B cell (primary cell): Measurements from ENCODE around the gene RBM44. TPM values are rescaled to one million over a fixed set of nuclear protein-coding genes. Genes with fewer than 3 reads are reported as not detected.

Experiments
- ATAC-seq: fragments of 200-7000 bp; cut with Tn5 transposase; one replicate; pipeline ENCODE4 v1.10.0; 2021; ENCODE audit warnings: low read depth, mild to moderate bottlenecking, moderate number of reproducible peaks, moderate library complexity
- CTCF ChIA-PET: fragments of 350-600 bp; sonication (Branson Sonifier 250); formaldehyde crosslinking; loops from one replicate; lab custom pipeline; 2021; ENCODE audit warnings: antibody characterized with exemption, inconsistent platforms; lab: Charles Lee
- POLR2A ChIA-PET: fragments of 350-600 bp; sonication (Branson Sonifier 250); formaldehyde crosslinking; loops from one replicate; lab custom pipeline; 2021; ENCODE audit warnings: antibody characterized with exemption; lab: Charles Lee
- DNase-seq: peaks from one replicate; pipeline ENCODE4 v3.0.0; 2013
- H2AFZ ChIP-seq: 2 replicates; pipeline ENCODE4 v1.6.1; 2012; ENCODE audit warnings: mild to moderate bottlenecking, low read depth, low read length; ENCODE audit not compliant: insufficient read depth, poor library complexity, severe bottlenecking
- H3K27ac ChIP-seq, 2 donors: 1 replicate in 1 of 2; 2 replicates in 1 of 2; pipeline ENCODE4 v1.5.1; 2012 to 2013; ENCODE audit warnings: low read length in 2 of 2, mild to moderate bottlenecking in 2 of 2, moderate library complexity in 1 of 2
- H3K27me3 ChIP-seq, 4 experiments: fragments of 200-600 bp in 1 of 4; sonication (generic) in 1 of 4; replicated peaks in 1 of 4; 1 replicate in 2 of 4; 2 replicates in 2 of 4; pipeline versions ENCODE4 v1.6.1 to v1.7.0; 2013 to 2016; ENCODE audit warnings: low read length in 3 of 4, mild to moderate bottlenecking in 2 of 4, mixed read lengths in 1 of 4, moderate library complexity in 1 of 4; ENCODE audit not compliant: insufficient read depth in 4 of 4, control insufficient read depth in 3 of 4; ENCODE audit errors: control extremely low read depth in 1 of 4
- H3K36me3 ChIP-seq, 2 experiments: replicated peaks in 1 of 2; 1 replicate in 1 of 2; 2 replicates in 1 of 2; pipeline versions ENCODE4 v1.6.1 to v1.7.1; 2013; ENCODE audit warnings: low read length in 1 of 2; ENCODE audit not compliant: insufficient read depth in 2 of 2, control insufficient read depth in 1 of 2; ENCODE audit errors: control extremely low read depth in 1 of 2, extremely low read depth in 1 of 2
- H3K4me1 ChIP-seq, 2 donors: fragments of 200-600 bp in 1 of 2; sonication (generic) in 1 of 2; 1 replicate in 1 of 2; 2 replicates in 1 of 2; pipeline versions ENCODE4 v1.5.1 to v1.6.1; 2013 to 2017; ENCODE audit warnings: low read length in 2 of 2; ENCODE audit not compliant: control insufficient read depth in 2 of 2, insufficient read depth in 2 of 2
- H3K4me2 ChIP-seq: replicated peaks from 2 replicates; pipeline ENCODE3; 2012; ENCODE audit warnings: mild to moderate bottlenecking, low read depth, low read length; ENCODE audit not compliant: poor library complexity, severe bottlenecking
- H3K4me3 ChIP-seq, 5 experiments: fragments of 200-600 bp in 1 of 5; sonication (generic) in 1 of 5; 1 replicate in 3 of 5; 2 replicates in 2 of 5; pipeline versions ENCODE4 v1.5.1 to v1.7.0; 2011 to 2016; ENCODE audit warnings: low read length in 4 of 5, mild to moderate bottlenecking in 4 of 5, low read depth in 2 of 5, control low read depth in 1 of 5, moderate library complexity in 1 of 5; ENCODE audit not compliant: insufficient read depth in 1 of 5; ENCODE audit errors: control extremely low read depth in 1 of 5, extremely low read depth in 1 of 5
- H3K79me2 ChIP-seq: fragments of 200-600 bp; sonication (generic); one replicate; pipeline ENCODE4 v1.6.0; 2016; ENCODE audit warnings: low read length; ENCODE audit not compliant: control insufficient read depth, insufficient read depth
- H3K9ac ChIP-seq: fragments of 200-600 bp; sonication (generic); 2 replicates; pipeline ENCODE4 v1.6.1; 2017; ENCODE audit warnings: mild to moderate bottlenecking, low read length, moderate library complexity
- H3K9me3 ChIP-seq, 3 donors: one replicate each; pipeline versions ENCODE4 v1.6.1 to v1.7.1; 2013; ENCODE audit warnings: low read length in 2 of 3; ENCODE audit not compliant: control insufficient read depth in 2 of 3, insufficient read depth in 1 of 3; ENCODE audit errors: control extremely low read depth in 1 of 3
- H4K20me1 ChIP-seq: 2 replicates; pipeline ENCODE4 v1.6.0; 2012; ENCODE audit warnings: mild to moderate bottlenecking, low read length; ENCODE audit not compliant: insufficient read depth, control insufficient read depth, poor library complexity, severe bottlenecking
- H3K27ac Mint-ChIP-seq: one replicate; pipeline ENCODE4 v1.8.0; 2021; ENCODE audit warnings: mixed read lengths
- H3K27me3 Mint-ChIP-seq: one replicate; pipeline ENCODE4 v1.8.0; 2021; ENCODE audit warnings: mixed read lengths
- H3K4me1 Mint-ChIP-seq: one replicate; pipeline ENCODE4 v1.8.0; 2021; ENCODE audit warnings: mixed read lengths
- H3K4me3 Mint-ChIP-seq: one replicate; pipeline ENCODE4 v1.8.0; 2021; ENCODE audit warnings: mixed read lengths
- H3K9me3 Mint-ChIP-seq: one replicate; pipeline ENCODE4 v1.8.0; 2022; ENCODE audit warnings: mixed read lengths; ENCODE audit not compliant: insufficient read depth
- EZH2 ChIP-seq: IDR thresholded peaks from 2 replicates; pipeline ENCODE4 v1.6.1; 2012; ENCODE audit warnings: borderline replicate concordance, low read depth, mild to moderate bottlenecking, moderate library complexity, low read length; ENCODE audit not compliant: insufficient read depth, poor library complexity, severe bottlenecking
- WGBS: methylation state at CpG from one replicate; pipeline ENCODE4 v1.1.5; 2013; ENCODE audit warnings: missing lambda C conversion rate; ENCODE audit not compliant: insufficient coverage; 5-methylcytosine and 5-hydroxymethylcytosine counted together
- intact Hi-C: fragments of 100-400 bp; cut with micrococcal nuclease; formaldehyde crosslinking; loops from one replicate; pipeline ENCODE4 v1.10.0; 2022
- polyA plus RNA-seq: library from polyadenylated mRNA; depleted of rRNA; stranded (reverse); fragments of >200 nt; gene quantifications from 2 replicates; pipeline ENCODE4 v1.2.3, GENCODE V29; 2012
- small RNA-seq: library from RNA; depleted of rRNA; stranded (forward); fragments of <200 nt; gene quantifications from one replicate; pipeline ENCODE3, GENCODE V24; 2012; ENCODE audit warnings: low replicate concordance, low read depth; ENCODE audit not compliant: insufficient read length
- total RNA-seq, 2 donors: library from RNA; stranded (reverse); fragments of 120-200 nt in 1 of 2; gene quantifications; 1 replicate in 1 of 2; 2 replicates in 1 of 2; pipeline versions ENCODE4 v1.2.3 to v1.2.4, GENCODE V29; 2013 to 2022
- TF ChIP-seq, protein P1 (sequence below): fragments of 200-600 bp; IDR thresholded peaks from one replicate; pipeline ENCODE4 v1.8.0; 2022; ENCODE audit warnings: antibody characterized with exemption, mild to moderate bottlenecking

Gene RBM44
- total and polyA plus RNA-seq, 2 donors (not counting 1 experiment from before 2014, with no cell fraction given) = 0.39 to 1.3 TPM

GRCh38 chr2:237889811-237890210 is 91.2 kb downstream of the RBM44 start:
- no peak for ATAC-seq
- no peak for DNase-seq
- H3K4me3 ChIP-seq = no peak overlapping the region
- 98% methylated on average over 7 of the region's 10 CpGs for WGBS
- CTCF ChIA-PET = no interaction called here
- Mint-ChIP-seq H3K4me1 (peaks cover 23% of the 10 kb centered on the region), H3K4me3 (no peak overlapping the region), H3K27me3 (no peaks in the 10 kb centered on the region), H3K9me3 (no peaks in the 10 kb centered on the region), H3K27ac (no peak overlapping the region)
- no peak overlapping the region for H2AFZ ChIP-seq
- no peaks in the 10 kb centered on the region for H3K9me3 ChIP-seq
- H3K79me2 ChIP-seq = no peaks in the 10 kb centered on the region
- peaks cover 5 to 6% of the 10 kb centered on the region in 2 donors for H3K4me1 ChIP-seq
- H3K4me2 ChIP-seq = no peak overlapping the region
- intact Hi-C loops = no loop called here
- TF ChIP-seq EZH2 = no peak
- TF ChIP-seq, protein P1, sequence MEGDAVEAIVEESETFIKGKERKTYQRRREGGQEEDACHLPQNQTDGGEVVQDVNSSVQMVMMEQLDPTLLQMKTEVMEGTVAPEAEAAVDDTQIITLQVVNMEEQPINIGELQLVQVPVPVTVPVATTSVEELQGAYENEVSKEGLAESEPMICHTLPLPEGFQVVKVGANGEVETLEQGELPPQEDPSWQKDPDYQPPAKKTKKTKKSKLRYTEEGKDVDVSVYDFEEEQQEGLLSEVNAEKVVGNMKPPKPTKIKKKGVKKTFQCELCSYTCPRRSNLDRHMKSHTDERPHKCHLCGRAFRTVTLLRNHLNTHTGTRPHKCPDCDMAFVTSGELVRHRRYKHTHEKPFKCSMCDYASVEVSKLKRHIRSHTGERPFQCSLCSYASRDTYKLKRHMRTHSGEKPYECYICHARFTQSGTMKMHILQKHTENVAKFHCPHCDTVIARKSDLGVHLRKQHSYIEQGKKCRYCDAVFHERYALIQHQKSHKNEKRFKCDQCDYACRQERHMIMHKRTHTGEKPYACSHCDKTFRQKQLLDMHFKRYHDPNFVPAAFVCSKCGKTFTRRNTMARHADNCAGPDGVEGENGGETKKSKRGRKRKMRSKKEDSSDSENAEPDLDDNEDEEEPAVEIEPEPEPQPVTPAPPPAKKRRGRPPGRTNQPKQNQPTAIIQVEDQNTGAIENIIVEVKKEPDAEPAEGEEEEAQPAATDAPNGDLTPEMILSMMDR = no peak
- no peak overlapping the region for H3K9ac ChIP-seq
- no peak overlapping the region for H3K27ac ChIP-seq
- POLR2A ChIA-PET = no interaction called here
- no peaks in the 10 kb centered on the region for H3K36me3 ChIP-seq
- no peaks in the 10 kb centered on the region for H4K20me1 ChIP-seq
- no peaks in the 10 kb centered on the region for H3K27me3 ChIP-seq

Small RNA genes lying within 50 kb of the gene (small RNA-seq; reads per million reads assigned to genes)
- not detected for gene RF00157

Other genes with a start within 250 kb of the RBM44 start
- gene PRLH, start 232.2 kb upstream of the RBM44 start, total RNA-seq = not detected in 2 replicates
- not detected in 2 replicates for gene PRLH, start 232.2 kb upstream of the RBM44 start, polyA plus RNA-seq
- not detected in 2 replicates for gene RAB17, start 208.0 kb upstream of the RBM44 start, total RNA-seq
- gene RAB17, start 208.0 kb upstream of the RBM44 start, polyA plus RNA-seq = not detected in 2 replicates
- gene LRRFIP1, start 171.2 kb upstream of the RBM44 start, total RNA-seq = 139 and 141 TPM in 2 replicates
- 42.0 and 75.5 TPM in 2 replicates for gene LRRFIP1, start 171.2 kb upstream of the RBM44 start, polyA plus RNA-seq
- 12.4 and 15.7 TPM in 2 replicates for gene RAMP1, start 60.8 kb downstream of the RBM44 start, total RNA-seq
- 0.37 TPM in 1 of 2 replicates, not detected in the other for gene RAMP1, start 60.8 kb downstream of the RBM44 start, polyA plus RNA-seq
- 56.6 and 57.6 TPM in 2 replicates for gene UBE2F, start 168.2 kb downstream of the RBM44 start, total RNA-seq
- gene UBE2F, start 168.2 kb downstream of the RBM44 start, polyA plus RNA-seq = 22.5 and 28.2 TPM in 2 replicates